ENCODE results near the gene UBL5.

Gene UBL5

GRCh38 chr19:9799162-9799561 is 28.6 kb upstream of the UBL5 start:
- no peak for TF ChIP-seq NFRKB (IDR thresholded peaks at IDR 0.05)
- no peak for TF ChIP-seq ELF4 (IDR thresholded peaks at IDR 0.05)
- no peak for TF ChIP-seq FOXM1 (IDR thresholded peaks at IDR 0.05; ENCODE audit: borderline replicate concordance)
- no peak for TF ChIP-seq LEF1 (IDR thresholded peaks at IDR 0.05; ENCODE audit: borderline replicate concordance)
- no peak for TF ChIP-seq HDGF (IDR thresholded peaks at IDR 0.05; ENCODE audit: borderline replicate concordance)
- TF ChIP-seq L3MBTL2 (conservative IDR thresholded peaks at IDR 0.05): no peak
- TF ChIP-seq PKNOX1 (IDR thresholded peaks at IDR 0.05): no peak
- no peak for TF ChIP-seq SUZ12 (IDR thresholded peaks at IDR 0.05)
- no peak for TF ChIP-seq FOXK2 (IDR thresholded peaks at IDR 0.05)
- no peak for TF ChIP-seq ARNT (IDR thresholded peaks at IDR 0.05)
- TF ChIP-seq CTBP1 (IDR thresholded peaks at IDR 0.05; ENCODE audit: borderline replicate concordance): no peak
- TF ChIP-seq BHLHE40 (IDR thresholded peaks at IDR 0.05; ENCODE audit: borderline replicate concordance): no peak
- no peak for TF ChIP-seq SP1 (IDR thresholded peaks at IDR 0.05)
- no peak for TF ChIP-seq TARDBP (IDR thresholded peaks at IDR 0.05)
- no peak for TF ChIP-seq FOXA1 (IDR thresholded peaks at IDR 0.05)
- TF ChIP-seq ZNF384 (IDR thresholded peaks at IDR 0.05): no peak
- POLR2A ChIA-PET: interaction anchor here (1.2 kb wide), 1 partner anchor 20 kb away, joined by 6 read pairs; the partner anchor contains the start of gene FBXL12
- DNase-seq (ENCODE audit: extremely low spot score): no peak
- CTCF ChIA-PET: no interaction called here

GRCh38 chr19:9801976-9802375 is 25.7 kb upstream of the UBL5 start:
- TF ChIP-seq LEF1 (IDR thresholded peaks at IDR 0.05; ENCODE audit: borderline replicate concordance) (no peak), L3MBTL2 (conservative IDR thresholded peaks at IDR 0.05) (no peak), FOXM1 (IDR thresholded peaks at IDR 0.05; ENCODE audit: borderline replicate concordance) (no peak), PKNOX1 (IDR thresholded peaks at IDR 0.05) (no peak), NFRKB (IDR thresholded peaks at IDR 0.05) (no peak), CTBP1 (IDR thresholded peaks at IDR 0.05; ENCODE audit: borderline replicate concordance) (no peak), SP1 (IDR thresholded peaks at IDR 0.05) (no peak), SUZ12 (IDR thresholded peaks at IDR 0.05) (no peak), FOXA1 (IDR thresholded peaks at IDR 0.05) (no peak), TARDBP (IDR thresholded peaks at IDR 0.05) (no peak)
- ChIA-PET CTCF (no interaction called here), POLR2A (no interaction called here)
- DNase-seq (ENCODE audit: extremely low spot score): no peak

- TF ChIP-seq NFRKB (IDR thresholded peaks at IDR 0.05): no peak
- no peak for TF ChIP-seq SP1 (IDR thresholded peaks at IDR 0.05)
- no peak for TF ChIP-seq FOXM1 (IDR thresholded peaks at IDR 0.05; ENCODE audit: borderline replicate concordance)
- TF ChIP-seq TARDBP (IDR thresholded peaks at IDR 0.05): no peak
- TF ChIP-seq BHLHE40 (IDR thresholded peaks at IDR 0.05; ENCODE audit: borderline replicate concordance): no peak
- TF ChIP-seq LEF1 (IDR thresholded peaks at IDR 0.05; ENCODE audit: borderline replicate concordance): no peak
- TF ChIP-seq HDGF (IDR thresholded peaks at IDR 0.05; ENCODE audit: borderline replicate concordance): no peak
- no peak for TF ChIP-seq FOXA1 (IDR thresholded peaks at IDR 0.05)
- CTCF ChIA-PET: interaction anchor here (0.6 to 0.7 kb wide), 2 partner anchors 193 to 1073 kb away, joined by 4 read pairs; no protein-coding TSS in a partner anchor
- no peak for DNase-seq (ENCODE audit: extremely low spot score)
- POLR2A ChIA-PET: interaction anchor here (1.0 kb wide), 1 partner anchor 12 kb away, joined by 4 read pairs; the partner anchor contains the start of gene FBXL12
Observed at GRCh38 chr19:9806803-9807202, 20.9 kb upstream of the UBL5 start.

- DNase-seq (ENCODE audit: extremely low spot score): no peak
- ChIA-PET POLR2A (no interaction called here), CTCF (interaction anchor here (0.6 kb wide), 1 partner anchor 27 kb away, joined by 3 read pairs; no protein-coding TSS in a partner anchor)
- no peak for TF ChIP-seq NFRKB (IDR thresholded peaks at IDR 0.05)
- no peak for TF ChIP-seq ARNT (IDR thresholded peaks at IDR 0.05)
- TF ChIP-seq CTBP1 (IDR thresholded peaks at IDR 0.05; ENCODE audit: borderline replicate concordance): no peak
- TF ChIP-seq SUZ12 (IDR thresholded peaks at IDR 0.05): no peak
- TF ChIP-seq PKNOX1 (IDR thresholded peaks at IDR 0.05): no peak
Observed at GRCh38 chr19:9808855-9809824, 18.6 kb upstream of the UBL5 start.

GRCh38 chr19:9811139-9811538 is 16.6 kb upstream of the UBL5 start:
- TF ChIP-seq ELF4 (IDR thresholded peaks at IDR 0.05): no peak
- TF ChIP-seq HDGF (IDR thresholded peaks at IDR 0.05; ENCODE audit: borderline replicate concordance): no peak
- TF ChIP-seq TARDBP (IDR thresholded peaks at IDR 0.05): no peak
- ChIA-PET POLR2A (no interaction called here), CTCF (no interaction called here)
- no peak for DNase-seq (ENCODE audit: extremely low spot score)

- TF ChIP-seq PKNOX1 (IDR thresholded peaks at IDR 0.05): no peak
- no peak for TF ChIP-seq LEF1 (IDR thresholded peaks at IDR 0.05; ENCODE audit: borderline replicate concordance)
- TF ChIP-seq SP1 (IDR thresholded peaks at IDR 0.05): no peak
- no peak for TF ChIP-seq ELF4 (IDR thresholded peaks at IDR 0.05)
- TF ChIP-seq CTBP1 (IDR thresholded peaks at IDR 0.05; ENCODE audit: borderline replicate concordance): no peak
- no peak for TF ChIP-seq SUZ12 (IDR thresholded peaks at IDR 0.05)
- no peak for TF ChIP-seq FOXK2 (IDR thresholded peaks at IDR 0.05)
- no peak for TF ChIP-seq BHLHE40 (IDR thresholded peaks at IDR 0.05; ENCODE audit: borderline replicate concordance)
- no peak for TF ChIP-seq ARNT (IDR thresholded peaks at IDR 0.05)
- TF ChIP-seq ZNF384 (IDR thresholded peaks at IDR 0.05): no peak
- DNase-seq (ENCODE audit: extremely low spot score): no peak
- POLR2A ChIA-PET: interaction anchor here (1.0 to 1.9 kb wide), 4 partner anchors 9 to 383 kb away, joined by 3 to 25 read pairs (median 4); partner anchors contain the start of genes UBL5, ZNF266 and ZNF846
- CTCF ChIA-PET: no interaction called here
Observed at GRCh38 chr19:9818175-9818733, 9.5 kb upstream of the UBL5 start.

Data from HEK293T (cell line).